Measurements from ENCODE around the gene TNS3.
A peak's percentile ranks its signal among the peaks of the same experiment; 100 is the strongest.

DNA sequence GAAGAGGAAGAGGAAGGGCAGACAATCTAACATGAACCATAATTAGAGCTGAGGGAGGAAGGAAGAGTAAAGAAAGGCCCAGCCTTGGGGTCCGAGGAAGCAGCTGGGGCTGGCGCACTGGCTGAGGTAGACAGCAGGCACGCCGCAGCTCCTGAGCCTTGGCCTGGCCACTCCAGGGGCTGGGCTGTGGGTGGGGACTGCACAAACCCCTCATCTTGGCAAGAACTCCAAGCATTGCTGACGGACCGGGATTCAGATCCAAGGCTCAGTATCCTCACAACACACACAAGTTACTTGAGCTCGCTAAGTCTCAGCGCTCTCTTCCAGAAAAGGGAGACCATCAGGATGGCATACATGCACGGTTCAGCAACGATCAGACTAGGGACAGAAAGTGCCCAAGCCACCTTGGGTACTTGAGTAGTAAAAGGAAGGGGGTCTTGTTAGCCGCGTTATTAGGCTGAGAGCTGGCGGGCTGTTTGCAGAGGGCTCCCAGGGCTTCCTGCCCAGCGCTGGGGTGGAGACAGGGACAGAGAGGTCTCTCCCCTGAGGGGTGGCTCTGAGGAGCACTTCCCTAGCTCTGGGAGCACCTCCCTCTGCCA, 4.5 kb downstream of the TNS3 start:
- TF ChIP-seq, protein P1, sequence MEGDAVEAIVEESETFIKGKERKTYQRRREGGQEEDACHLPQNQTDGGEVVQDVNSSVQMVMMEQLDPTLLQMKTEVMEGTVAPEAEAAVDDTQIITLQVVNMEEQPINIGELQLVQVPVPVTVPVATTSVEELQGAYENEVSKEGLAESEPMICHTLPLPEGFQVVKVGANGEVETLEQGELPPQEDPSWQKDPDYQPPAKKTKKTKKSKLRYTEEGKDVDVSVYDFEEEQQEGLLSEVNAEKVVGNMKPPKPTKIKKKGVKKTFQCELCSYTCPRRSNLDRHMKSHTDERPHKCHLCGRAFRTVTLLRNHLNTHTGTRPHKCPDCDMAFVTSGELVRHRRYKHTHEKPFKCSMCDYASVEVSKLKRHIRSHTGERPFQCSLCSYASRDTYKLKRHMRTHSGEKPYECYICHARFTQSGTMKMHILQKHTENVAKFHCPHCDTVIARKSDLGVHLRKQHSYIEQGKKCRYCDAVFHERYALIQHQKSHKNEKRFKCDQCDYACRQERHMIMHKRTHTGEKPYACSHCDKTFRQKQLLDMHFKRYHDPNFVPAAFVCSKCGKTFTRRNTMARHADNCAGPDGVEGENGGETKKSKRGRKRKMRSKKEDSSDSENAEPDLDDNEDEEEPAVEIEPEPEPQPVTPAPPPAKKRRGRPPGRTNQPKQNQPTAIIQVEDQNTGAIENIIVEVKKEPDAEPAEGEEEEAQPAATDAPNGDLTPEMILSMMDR (IDR thresholded peaks at IDR 0.05) = no peak
- TF ChIP-seq REST (IDR thresholded peaks at IDR 0.05; ENCODE audit: insufficient read depth in 1 of 2, low read depth in 2 of 2, low read length in 1 of 2) (no peak), POLR2AphosphoS5 (IDR thresholded peaks at IDR 0.05; ENCODE audit: low read depth, low read length) (peak; percentile 68), SIN3A (IDR thresholded peaks at IDR 0.05; ENCODE audit: borderline replicate concordance, insufficient read depth, low read depth, low read length) (peak; percentile 64; the same call in 1 of the 2 replicates), TCF7L2 (IDR thresholded peaks at IDR 0.05; ENCODE audit: low read depth, low read length) (no peak)
